ENCODE results near the gene SYCP1. TPM values are rescaled to one million over a fixed set of nuclear protein-coding genes. Genes with fewer than 3 reads are reported as not detected.
"Not testable (repeated sequence)": the region's sequence is repeated elsewhere in the genome, so short reads cannot be mapped to it uniquely, and the experiment has no call there.

SYCP1 gene
- total and polyA plus RNA-seq, 12 donors, result not detected

GRCh38 chr1:114896795-114897194, 42.1 kb downstream of the SYCP1 start:
- no peak for ATAC-seq
- Histone ChIP-seq H3K36me3 (no peaks in the 10 kb centered on the region), H3K9me3 (no peaks in the 10 kb centered on the region), H3K4me1 (no peaks in the 10 kb centered on the region), H3K27ac (no peak overlapping the region), H3K4me3 (no peak overlapping the region), H3K27me3 (peaks cover 0 to 45% (median 21%) of the 10 kb centered on the region in 7 donors)
- WGBS, 2 donors, result 63 to 66% methylated on average over 3 of the region's 3 CpGs
- TF ChIP-seq, protein P1, sequence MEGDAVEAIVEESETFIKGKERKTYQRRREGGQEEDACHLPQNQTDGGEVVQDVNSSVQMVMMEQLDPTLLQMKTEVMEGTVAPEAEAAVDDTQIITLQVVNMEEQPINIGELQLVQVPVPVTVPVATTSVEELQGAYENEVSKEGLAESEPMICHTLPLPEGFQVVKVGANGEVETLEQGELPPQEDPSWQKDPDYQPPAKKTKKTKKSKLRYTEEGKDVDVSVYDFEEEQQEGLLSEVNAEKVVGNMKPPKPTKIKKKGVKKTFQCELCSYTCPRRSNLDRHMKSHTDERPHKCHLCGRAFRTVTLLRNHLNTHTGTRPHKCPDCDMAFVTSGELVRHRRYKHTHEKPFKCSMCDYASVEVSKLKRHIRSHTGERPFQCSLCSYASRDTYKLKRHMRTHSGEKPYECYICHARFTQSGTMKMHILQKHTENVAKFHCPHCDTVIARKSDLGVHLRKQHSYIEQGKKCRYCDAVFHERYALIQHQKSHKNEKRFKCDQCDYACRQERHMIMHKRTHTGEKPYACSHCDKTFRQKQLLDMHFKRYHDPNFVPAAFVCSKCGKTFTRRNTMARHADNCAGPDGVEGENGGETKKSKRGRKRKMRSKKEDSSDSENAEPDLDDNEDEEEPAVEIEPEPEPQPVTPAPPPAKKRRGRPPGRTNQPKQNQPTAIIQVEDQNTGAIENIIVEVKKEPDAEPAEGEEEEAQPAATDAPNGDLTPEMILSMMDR (IDR thresholded peaks at IDR 0.05), result no peak
- DNase-seq, result no peak
- intact Hi-C loops (cut with DNase I), result no loop called here

- WGBS, 2 donors, result 16 to 31% methylated on average over 9 of the region's 9 CpGs
- no peaks in the 10 kb centered on the region for H3K4me1 ChIP-seq
- TF ChIP-seq, protein P1 (IDR thresholded peaks at IDR 0.05), result no peak
- peaks cover 0 to 3% (median 0%) of the 10 kb centered on the region in 7 donors for H3K27me3 ChIP-seq
- H3K36me3 ChIP-seq, result no peaks in the 10 kb centered on the region
- DNase-seq, result peak in 1 of 2 donors; percentile 12
- peak overlapping the region in 1 of 10 donors; percentile 23 for H3K4me3 ChIP-seq
- H3K9me3 ChIP-seq, result peaks cover 0 to 20% (median 4%) of the 10 kb centered on the region in 11 donors
- H3K27ac ChIP-seq, result no peak overlapping the region
- no peak for ATAC-seq
- intact Hi-C loops (cut with DNase I), result no loop called here
Observed at GRCh38 chr1:114901814-114902213, 47.2 kb downstream of the SYCP1 start.

GRCh38 chr1:114902343-114902742, 47.7 kb downstream of the SYCP1 start:
- peaks cover 0 to 20% (median 4%) of the 10 kb centered on the region in 11 donors for H3K9me3 ChIP-seq
- ATAC-seq (peak in 1 of 8 donors; percentile 44), DNase-seq (no peak)
- H3K36me3 ChIP-seq, result no peaks in the 10 kb centered on the region
- H3K27ac ChIP-seq, result no peak overlapping the region
- H3K4me1 ChIP-seq, result no peaks in the 10 kb centered on the region
- TF ChIP-seq, protein P1 (IDR thresholded peaks at IDR 0.05), result no peak
- peak overlapping the region in 1 of 10 donors; percentile 23 for H3K4me3 ChIP-seq
- intact Hi-C loops (cut with DNase I), result no loop called here
- WGBS, 2 donors, result 40% methylated on average over 7 of the region's 7 CpGs
- H3K27me3 ChIP-seq, result peaks cover 0 to 2% (median 0%) of the 10 kb centered on the region in 7 donors

- 70 to 78% methylated on average over 1 of the region's 1 CpG for WGBS, 2 donors
- TF ChIP-seq, protein P1 (IDR thresholded peaks at IDR 0.05), result no peak
- ATAC-seq (no peak), DNase-seq (no peak)
- Histone ChIP-seq H3K4me1 (no peaks in the 10 kb centered on the region), H3K27me3 (peaks cover 0 to 2% (median 0%) of the 10 kb centered on the region in 7 donors), H3K27ac (no peak overlapping the region), H3K9me3 (peaks cover 0 to 20% (median 4%) of the 10 kb centered on the region in 11 donors), H3K36me3 (no peaks in the 10 kb centered on the region), H3K4me3 (no peak overlapping the region)
- intact Hi-C loops (cut with DNase I), result no loop called here
Observed at GRCh38 chr1:114903480-114903879, 48.8 kb downstream of the SYCP1 start.

- peaks cover 0 to 28% (median 2%) of the 10 kb centered on the region in 7 donors for H3K27me3 ChIP-seq
- H3K4me1 ChIP-seq; ATAC-seq; H3K27ac ChIP-seq; intact Hi-C loops (cut with DNase I); H3K4me3 ChIP-seq; H3K36me3 ChIP-seq; H3K9me3 ChIP-seq; DNase-seq: not testable (repeated sequence)
- 43 to 44% methylated on average over 4 of the region's 4 CpGs for WGBS, 2 donors
Observed at GRCh38 chr1:114915720-114916119, 61.1 kb downstream of the SYCP1 start.
